GM21390 (cell line): Measurements from ENCODE around the gene PWWP2B.
A peak's percentile ranks its signal among the peaks of the same experiment; 100 is the strongest.

Experiments
- ATAC-seq: cut with Tn5 transposase; IDR thresholded peaks from one replicate; pipeline ENCODE4 v1.9.1; 2021; ENCODE audit not compliant: unreplicated experiment

PWWP2B gene

GRCh38 chr10:132417257-132417910, 20.4 kb downstream of the PWWP2B start:
- ATAC-seq: no peak

- no peak for ATAC-seq
These were observed 21.0 kb downstream of the PWWP2B start for GRCh38 chr10:132417957-132418441.

DNA sequence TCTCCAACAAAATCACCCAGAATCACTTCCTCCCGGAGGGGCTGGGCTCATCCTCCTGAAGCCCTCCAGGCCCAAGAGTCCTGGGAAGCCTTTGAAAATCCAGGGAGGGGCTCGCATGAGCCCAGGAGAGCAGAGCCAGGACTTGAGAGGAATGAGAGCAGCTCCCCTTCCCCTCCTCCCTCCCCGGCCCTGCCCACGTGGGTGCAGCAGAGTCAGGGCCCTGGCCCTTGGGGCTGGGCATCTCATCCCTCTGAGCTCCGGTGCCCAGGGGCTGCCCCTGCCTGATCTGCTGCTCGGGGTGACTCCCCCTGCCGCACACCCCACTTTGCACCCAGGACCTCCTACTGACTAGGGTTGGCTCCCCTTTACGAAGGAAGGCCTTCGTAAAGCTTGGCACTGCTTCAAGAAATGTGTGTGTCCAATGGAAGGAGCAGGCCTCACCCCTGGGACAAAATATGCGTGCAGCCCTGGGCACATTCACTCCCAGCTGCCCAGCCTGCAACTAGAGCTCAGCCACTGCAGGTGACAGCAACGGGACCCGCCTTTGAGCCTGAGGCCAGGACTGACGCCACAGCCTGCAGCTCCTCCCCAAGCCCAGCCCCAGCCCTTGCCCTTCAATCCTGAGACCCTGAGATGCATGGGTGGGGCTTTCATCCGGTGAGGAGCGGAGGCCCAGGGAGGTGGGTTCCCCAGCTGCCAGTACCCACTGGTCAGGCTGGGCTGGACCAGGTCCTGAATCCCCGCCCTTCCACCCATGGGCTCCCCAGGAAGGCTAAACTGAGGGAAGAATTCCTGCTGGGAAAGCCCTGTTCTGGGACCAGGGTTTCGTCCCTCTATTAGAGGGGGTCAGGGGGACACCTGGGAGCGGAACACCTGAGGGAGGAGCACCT, 21.8 kb downstream of the PWWP2B start:
- no peak for ATAC-seq

DNA sequence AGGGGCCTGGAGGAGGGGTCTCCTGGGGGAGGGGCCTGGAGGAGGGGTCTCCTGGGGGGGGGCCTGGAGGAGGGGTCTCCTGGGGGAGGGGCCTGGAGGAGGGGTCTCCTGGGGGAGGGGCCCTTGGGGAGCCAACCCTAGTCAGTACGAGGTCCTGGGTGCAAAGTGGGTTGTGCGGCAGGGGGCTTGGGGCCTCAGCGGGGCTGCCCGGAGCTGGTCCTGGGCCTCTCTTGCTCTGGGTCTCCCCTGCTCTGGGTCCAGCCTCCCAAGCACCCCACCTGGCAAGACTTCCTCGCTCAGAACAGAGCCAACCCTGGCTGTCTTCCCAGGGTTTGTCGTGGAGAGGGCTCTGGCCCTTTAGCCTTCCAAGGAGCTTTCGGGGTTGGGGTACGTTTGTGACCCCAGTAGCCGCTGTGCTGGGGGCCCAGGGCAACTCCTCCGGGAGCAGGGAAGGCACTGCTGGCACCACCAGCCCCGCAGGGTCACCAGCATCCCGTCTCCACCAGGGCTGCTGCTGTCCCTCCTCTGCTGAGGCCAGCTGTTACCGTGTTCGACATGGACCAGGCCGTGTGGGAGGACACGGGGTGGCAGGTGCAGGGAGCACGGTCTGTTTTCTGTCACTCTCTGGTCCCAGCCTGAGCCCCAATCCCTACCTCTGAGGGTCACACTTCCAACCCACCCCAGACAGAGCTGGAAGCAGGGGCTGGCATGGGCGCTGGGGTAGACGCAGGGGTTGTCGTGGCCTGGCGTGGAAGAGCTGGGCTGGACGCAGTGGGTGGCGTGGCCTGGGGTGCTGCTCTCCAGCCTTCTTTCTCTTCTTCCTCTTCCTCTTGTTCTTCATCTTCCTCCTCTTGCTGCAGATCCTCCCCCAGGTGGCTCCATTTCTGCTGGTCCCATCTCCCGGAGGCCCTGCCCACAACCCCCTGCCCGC, 22.8 kb downstream of the PWWP2B start:
- no peak for ATAC-seq

- no peak for ATAC-seq
These were observed 23.5 kb downstream of the PWWP2B start for GRCh38 chr10:132420469-132420980.

DNA sequence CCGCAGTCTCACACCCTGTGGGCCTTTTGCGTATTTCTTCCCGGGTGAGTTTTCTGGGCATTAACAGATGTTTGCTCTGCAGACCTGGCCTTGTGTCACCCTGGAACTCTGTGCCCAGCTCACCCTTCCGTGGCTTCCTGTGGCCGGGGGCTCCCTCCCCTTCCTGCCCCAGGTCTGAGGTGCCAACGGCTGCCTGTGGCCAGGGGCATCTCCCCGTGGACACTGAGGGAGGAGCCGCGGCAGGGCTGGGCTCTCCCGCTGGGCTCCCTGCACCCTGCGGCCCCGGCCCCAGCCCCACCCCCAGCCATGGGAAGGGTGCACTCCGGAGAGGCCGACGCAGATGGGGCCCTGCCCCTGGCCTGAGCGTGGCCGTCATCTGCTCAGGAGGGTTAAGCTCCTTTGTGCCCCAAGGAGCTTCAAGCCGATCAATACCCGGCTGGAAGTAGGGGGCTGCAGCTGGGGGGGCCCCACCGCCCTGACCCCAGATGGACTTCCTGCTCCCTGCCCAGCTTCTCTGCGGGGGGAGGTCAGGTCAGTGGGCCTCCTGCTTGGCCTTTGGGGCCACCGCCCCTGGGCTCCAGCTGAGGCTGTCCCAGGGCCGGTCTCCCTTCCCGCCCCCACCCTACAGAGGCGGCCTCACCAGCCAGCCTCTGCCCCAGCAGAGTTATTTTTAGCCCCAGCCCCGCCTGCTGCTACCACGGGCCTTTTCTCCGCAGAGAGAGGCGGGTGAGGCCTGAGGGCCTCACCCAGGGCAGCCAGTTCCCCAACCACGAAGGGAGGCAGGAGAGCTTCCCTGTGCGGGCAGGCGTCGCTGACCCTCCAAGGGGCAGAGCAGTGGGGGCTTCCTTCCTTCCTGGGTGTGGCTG, 24.2 kb downstream of the PWWP2B start:
- ATAC-seq: peak; percentile 52

DNA sequence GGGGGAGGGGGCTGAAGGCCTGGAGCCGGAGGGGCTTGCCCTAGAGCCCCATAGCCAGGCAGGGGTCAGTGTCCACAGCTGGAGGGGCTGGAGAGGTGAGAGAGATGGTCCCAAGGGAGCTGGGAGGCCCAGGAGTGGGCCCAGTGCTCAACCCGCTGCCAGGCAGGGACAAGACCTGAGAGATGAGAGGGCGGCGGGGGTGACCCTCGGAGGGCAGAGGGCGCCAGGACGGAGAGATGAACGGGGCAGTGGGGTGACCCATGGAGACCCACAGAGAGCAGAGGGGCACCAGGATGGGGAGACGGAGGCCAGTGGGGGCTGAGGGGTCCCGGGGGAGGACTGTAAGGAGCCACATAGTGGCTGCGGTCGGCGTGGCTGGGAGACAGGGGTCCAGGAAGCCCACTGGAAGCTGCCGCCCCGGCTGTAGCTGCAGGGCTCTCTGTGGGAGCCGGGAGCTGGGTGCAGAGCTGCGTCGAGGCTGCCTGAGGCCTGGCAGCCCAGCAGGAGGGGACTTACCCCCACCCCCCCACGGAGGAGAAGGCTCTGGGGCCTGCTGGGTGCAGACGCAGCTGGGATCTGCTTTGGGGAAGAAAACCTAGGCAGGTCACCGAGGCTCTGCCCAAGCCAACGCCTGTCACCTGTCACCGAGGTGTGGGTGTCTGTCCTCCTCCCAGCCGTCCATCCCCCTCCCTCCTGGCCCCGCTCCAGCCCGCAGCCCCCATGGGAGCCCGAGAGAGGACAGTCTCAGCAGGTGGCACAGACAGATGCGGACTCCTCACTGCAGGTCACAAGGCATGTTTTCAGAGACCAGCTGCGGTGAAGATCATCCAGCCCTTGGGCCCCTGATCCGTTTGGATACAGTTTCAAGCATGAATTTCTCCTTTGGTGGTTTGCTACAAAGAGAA, 25.1 kb downstream of the PWWP2B start:
- ATAC-seq: peak; percentile 46

DNA sequence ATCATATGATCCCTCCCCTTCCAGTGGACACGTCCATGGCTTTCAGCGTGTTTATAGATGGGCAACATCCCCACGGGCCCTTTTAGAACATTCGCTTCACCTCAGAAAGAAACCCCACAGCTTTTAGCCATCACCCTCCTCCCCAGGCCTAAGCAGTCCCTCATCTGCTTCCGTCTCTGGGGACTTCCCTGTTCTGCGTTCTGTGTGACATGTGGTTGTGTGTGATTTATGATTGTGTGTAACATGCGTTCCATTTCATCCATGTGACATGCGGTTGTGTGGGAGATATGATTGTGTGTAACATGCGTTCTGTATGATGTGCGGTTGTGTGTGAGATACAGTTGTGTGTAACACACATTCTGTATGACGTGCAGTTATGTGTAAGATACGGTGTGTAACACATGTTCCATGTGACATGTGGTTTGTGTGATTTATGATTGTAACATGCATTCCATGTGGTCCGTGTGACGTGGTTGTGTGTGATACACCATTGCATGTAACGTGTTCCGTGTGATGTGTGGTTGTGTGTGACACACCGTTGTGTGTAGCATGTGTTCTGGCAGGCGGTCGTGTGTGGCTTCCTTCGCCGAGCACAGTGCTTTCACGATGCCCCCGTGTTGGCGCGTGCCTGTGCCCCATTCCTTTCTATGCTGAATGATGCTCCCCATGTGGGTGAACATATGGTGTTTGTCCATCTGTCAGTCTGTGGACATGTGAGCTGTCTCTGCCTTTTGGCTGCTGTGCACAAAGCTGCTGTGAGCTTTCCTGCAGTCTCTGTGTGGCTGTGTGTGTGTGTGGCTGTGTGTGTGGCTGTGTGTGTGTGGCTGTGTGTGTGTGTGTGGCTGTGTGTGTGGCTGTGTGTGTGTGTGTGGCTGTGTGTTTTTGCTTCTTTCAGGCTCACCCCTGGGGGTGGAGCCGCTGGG, 26.2 kb downstream of the PWWP2B start:
- no peak for ATAC-seq

DNA sequence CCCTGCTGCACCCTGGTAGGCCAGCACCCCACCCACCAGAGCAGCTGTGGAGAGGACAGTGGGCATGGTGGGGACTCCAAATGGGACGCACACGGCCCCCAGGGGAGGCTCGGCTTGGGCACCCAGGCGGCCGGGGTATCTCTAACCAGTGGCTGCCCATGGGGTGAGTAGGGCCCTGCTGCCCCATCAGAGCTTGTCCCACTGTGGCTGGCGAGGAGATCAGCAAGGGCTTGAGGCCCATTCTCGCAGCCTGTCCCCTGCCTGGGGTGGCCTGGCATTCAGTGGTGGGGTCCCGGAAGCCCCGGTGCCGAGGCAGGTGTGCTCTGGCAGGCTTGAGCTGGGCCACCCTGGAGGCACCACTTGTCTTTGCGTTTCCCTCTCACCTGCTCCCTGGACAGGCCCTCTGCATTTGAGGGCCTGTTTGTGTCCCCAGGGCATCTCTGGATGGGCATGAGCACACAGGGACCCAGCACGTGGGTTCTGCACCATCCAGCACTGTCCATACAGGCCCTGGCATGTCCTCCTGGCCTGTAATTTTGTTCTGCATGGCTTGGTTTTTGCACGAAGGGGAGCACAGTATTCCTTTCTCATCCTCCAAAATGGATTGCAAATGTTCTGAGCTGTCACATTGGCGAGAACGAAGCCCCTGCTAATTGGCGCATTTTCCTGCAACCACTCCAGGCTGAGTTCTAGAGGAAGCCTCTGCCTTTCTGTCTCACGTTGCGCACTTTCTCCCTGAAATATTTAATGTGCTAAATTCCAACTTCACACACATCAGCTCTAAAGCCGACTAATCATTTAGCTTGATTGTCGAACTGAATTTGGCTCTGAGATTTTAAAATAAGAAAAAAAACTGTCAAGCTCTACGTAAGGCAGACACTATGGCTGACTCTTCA, 27.2 kb downstream of the PWWP2B start:
- ATAC-seq: no peak

DNA sequence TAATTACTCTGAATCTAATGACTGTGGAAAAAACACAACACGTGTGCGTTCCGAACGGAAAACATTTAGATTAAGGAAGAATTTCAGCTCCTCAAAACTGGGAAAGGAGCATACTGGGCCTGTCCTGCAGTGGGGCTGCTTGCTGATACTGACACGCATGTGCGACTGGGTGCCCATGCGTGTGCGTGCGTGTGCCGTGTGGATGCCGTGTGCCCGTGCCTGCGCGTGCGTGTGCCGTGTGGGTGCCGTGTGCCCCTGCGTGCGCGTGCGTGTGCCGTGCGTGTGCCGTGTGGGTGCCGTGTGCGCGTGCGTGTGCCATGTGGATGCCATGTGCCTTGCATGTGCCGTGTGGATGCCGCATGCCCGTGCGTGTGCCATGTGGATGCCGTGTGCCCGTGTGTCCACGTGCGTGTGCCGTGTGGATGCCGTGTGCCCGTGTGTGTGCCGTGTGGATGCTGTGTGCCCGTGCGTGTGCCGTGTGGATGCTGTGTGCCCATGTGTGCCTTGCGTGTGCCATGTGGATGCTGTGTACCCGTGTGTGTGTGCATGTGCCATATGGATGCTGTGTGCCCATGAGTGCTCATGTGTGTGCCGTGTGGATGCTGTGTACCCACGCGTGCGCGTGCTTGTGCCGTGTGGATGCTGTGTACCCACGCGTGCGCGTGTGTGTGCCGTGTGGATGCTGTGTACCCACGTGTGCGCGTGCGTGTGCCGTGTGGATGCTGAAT, 28.2 kb downstream of the PWWP2B start:
- ATAC-seq: no peak

DNA sequence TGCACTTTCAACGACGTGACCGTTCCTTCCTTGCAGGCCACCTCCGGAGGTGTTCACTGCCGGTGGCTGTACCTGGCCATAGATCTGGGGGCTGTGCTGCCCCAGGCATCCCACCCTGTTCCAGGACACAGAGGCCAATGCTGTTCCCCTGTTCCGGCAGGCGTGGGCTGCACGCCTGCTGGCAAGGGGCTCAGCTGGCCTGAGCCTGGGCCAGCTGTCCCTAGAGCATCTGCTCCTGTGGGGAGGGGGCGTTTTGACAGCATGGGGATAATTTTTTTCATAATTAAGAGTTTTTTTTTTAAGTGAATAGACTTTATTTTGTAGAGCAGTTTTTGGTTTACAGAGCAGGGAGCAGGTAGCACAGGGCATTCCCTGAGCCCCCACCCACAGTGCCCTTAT, 28.8 kb downstream of the PWWP2B start:
- no peak for ATAC-seq

- no peak for ATAC-seq
These were observed 30.2 kb downstream of the PWWP2B start for GRCh38 chr10:132427006-132427771.

DNA sequence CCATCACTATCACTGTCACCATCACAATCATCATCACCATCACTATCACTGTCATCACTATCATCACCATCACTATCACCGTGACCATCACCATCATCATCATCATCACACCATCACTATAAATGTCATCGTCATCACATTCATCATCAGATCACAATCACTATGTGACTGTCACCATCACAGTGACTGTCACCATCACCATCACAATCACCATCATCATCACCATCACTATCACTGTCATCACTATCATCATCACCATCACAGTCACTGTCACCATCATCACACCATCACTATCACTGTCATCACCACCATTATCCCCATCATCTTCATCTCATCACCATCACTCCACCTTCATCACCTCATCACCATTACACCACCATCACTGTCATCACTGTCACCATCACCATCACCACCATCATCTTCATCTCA, 31.0 kb downstream of the PWWP2B start:
- no peak for ATAC-seq

- ATAC-seq: no peak
These were observed 31.5 kb downstream of the PWWP2B start for GRCh38 chr10:132428486-132428995.
